Right lobe of liver (tissue), 4 donors: ENCODE data around the gene AMBRA1.

ENCODE experiments used
- POLR2A ChIP-seq: fragments of 450-650 bp; IDR thresholded peaks from one replicate; pipeline ENCODE4 v1.6.1; 2017; ENCODE audit warnings: antibody characterized with exemption, mild to moderate bottlenecking
- TF ChIP-seq, protein P1 (sequence below), 4 donors: fragments of 200-600 bp in 3 of 4; fragments of 450-650 bp in 1 of 4; IDR thresholded peaks; one replicate each; pipeline versions ENCODE4 v1.5.1 to v1.8.0; 2016 to 2022; ENCODE audit warnings: antibody characterized with exemption in 4 of 4, mild to moderate bottlenecking in 2 of 4
- donor health status: DM: no; HTN: no; CAD: no.
- donor health status: DM: no; HTN: no; CAD: no.
- donor health status: DM: no; HTN: yes; CAD: no.

DNA sequence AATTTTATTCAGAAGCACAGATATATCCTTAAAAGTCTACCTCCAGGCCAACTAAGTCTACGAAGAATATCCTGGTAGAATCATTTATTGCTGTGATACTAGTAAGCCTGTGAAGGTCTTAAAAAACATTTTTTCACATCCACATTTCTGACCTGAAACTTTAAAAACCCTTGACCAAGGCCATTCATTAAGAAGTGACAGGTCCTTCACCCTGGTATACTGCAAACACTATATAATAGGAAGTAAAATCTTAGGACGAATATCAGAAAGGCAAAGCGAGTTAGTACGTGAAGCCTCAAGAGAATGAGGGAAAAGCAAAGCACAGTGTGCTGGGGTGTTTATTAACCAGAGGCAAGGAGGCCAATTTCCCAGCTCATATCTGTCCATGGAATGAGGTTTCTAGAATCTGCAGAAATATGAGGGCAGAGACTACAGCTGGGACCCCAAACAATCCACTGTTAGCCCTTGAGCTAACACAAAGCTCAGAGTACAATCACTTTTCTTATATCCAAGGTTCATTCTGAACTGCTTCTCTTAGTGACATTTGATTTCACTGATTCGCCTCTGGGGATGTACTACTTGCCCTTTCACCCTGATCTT lies 71.0 kb downstream of the AMBRA1 start:
- TF ChIP-seq, protein P1, sequence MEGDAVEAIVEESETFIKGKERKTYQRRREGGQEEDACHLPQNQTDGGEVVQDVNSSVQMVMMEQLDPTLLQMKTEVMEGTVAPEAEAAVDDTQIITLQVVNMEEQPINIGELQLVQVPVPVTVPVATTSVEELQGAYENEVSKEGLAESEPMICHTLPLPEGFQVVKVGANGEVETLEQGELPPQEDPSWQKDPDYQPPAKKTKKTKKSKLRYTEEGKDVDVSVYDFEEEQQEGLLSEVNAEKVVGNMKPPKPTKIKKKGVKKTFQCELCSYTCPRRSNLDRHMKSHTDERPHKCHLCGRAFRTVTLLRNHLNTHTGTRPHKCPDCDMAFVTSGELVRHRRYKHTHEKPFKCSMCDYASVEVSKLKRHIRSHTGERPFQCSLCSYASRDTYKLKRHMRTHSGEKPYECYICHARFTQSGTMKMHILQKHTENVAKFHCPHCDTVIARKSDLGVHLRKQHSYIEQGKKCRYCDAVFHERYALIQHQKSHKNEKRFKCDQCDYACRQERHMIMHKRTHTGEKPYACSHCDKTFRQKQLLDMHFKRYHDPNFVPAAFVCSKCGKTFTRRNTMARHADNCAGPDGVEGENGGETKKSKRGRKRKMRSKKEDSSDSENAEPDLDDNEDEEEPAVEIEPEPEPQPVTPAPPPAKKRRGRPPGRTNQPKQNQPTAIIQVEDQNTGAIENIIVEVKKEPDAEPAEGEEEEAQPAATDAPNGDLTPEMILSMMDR (IDR thresholded peaks at IDR 0.05): no peak
- TF ChIP-seq POLR2A: no peak
